ENCODE results near the gene GBX1. TPM values are rescaled to one million over a fixed set of nuclear protein-coding genes. Genes with fewer than 3 reads are reported as not detected.

GBX1 gene
- total RNA-seq, 2 experiments from 2014 or later: not detected

GRCh38 chr7:151116603-151117440 is 50.7 kb downstream of the GBX1 start:
- TF ChIP-seq, protein P1, sequence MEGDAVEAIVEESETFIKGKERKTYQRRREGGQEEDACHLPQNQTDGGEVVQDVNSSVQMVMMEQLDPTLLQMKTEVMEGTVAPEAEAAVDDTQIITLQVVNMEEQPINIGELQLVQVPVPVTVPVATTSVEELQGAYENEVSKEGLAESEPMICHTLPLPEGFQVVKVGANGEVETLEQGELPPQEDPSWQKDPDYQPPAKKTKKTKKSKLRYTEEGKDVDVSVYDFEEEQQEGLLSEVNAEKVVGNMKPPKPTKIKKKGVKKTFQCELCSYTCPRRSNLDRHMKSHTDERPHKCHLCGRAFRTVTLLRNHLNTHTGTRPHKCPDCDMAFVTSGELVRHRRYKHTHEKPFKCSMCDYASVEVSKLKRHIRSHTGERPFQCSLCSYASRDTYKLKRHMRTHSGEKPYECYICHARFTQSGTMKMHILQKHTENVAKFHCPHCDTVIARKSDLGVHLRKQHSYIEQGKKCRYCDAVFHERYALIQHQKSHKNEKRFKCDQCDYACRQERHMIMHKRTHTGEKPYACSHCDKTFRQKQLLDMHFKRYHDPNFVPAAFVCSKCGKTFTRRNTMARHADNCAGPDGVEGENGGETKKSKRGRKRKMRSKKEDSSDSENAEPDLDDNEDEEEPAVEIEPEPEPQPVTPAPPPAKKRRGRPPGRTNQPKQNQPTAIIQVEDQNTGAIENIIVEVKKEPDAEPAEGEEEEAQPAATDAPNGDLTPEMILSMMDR (conservative IDR thresholded peaks at IDR 0.05; ENCODE audit: low read length): no peak
- no peak for TF ChIP-seq EZH2phosphoT487 (IDR thresholded peaks at IDR 0.05; ENCODE audit: borderline replicate concordance, low read depth, low read length)
- Histone ChIP-seq H3K36me3 (ENCODE audit: insufficient read depth, low read length) (no peaks in the 10 kb centered on the region), H3K4me1 (ENCODE audit: insufficient read depth, low read length, poor library complexity, severe bottlenecking) (no peaks in the 10 kb centered on the region), H3K4me3 (ENCODE audit: low read depth, low read length, poor library complexity, severe bottlenecking) (no peak overlapping the region), H3K9me3 (ENCODE audit: low read length) (no peaks in the 10 kb centered on the region), H3K4me2 (ENCODE audit: low read length) (no peak overlapping the region), H3K9me2 (ENCODE audit: insufficient read depth, low read length) (no peaks in the 10 kb centered on the region), H3K27ac (ENCODE audit: low read depth, low read length, poor library complexity, severe bottlenecking) (no peak overlapping the region), H3K79me2 (ENCODE audit: insufficient read depth, low read depth, low read length) (no peaks in the 10 kb centered on the region), H2AFZ (ENCODE audit: low read length) (no peak overlapping the region), H4K20me1 (ENCODE audit: insufficient read depth, low read length) (no peaks in the 10 kb centered on the region)
- CTCF ChIA-PET (ENCODE audit: unreplicated experiment): no interaction called here
- intact Hi-C loops (cut with micrococcal nuclease; ENCODE audit: unreplicated experiment): loop anchor here (10.0 kb wide), 1 partner anchor 222 kb away; no protein-coding TSS in a partner anchor
- POLR2A ChIA-PET: interaction anchor here (0.6 kb wide), 1 partner anchor 151 kb away, joined by 6 read pairs; no protein-coding TSS in a partner anchor
- no peak for DNase-seq (ENCODE audit: low spot score)
- no TSS peak for BruUV-seq (replicated peaks)

GRCh38 chr7:151115836-151116418 is 51.6 kb downstream of the GBX1 start:
- intact Hi-C loops (cut with micrococcal nuclease; ENCODE audit: unreplicated experiment): loop anchor here (10.0 kb wide), 1 partner anchor 221 kb away; no protein-coding TSS in a partner anchor
- Histone ChIP-seq H3K4me3 (ENCODE audit: low read depth, low read length, poor library complexity, severe bottlenecking) (no peak overlapping the region), H3K36me3 (ENCODE audit: insufficient read depth, low read length) (no peaks in the 10 kb centered on the region), H4K20me1 (ENCODE audit: insufficient read depth, low read length) (no peaks in the 10 kb centered on the region), H3K27ac (ENCODE audit: low read depth, low read length, poor library complexity, severe bottlenecking) (no peak overlapping the region), H2AFZ (ENCODE audit: low read length) (no peak overlapping the region), H3K79me2 (ENCODE audit: insufficient read depth, low read depth, low read length) (no peaks in the 10 kb centered on the region), H3K9me2 (ENCODE audit: insufficient read depth, low read length) (no peaks in the 10 kb centered on the region), H3K4me1 (ENCODE audit: insufficient read depth, low read length, poor library complexity, severe bottlenecking) (no peaks in the 10 kb centered on the region), H3K9me3 (ENCODE audit: low read length) (no peaks in the 10 kb centered on the region), H3K4me2 (ENCODE audit: low read length) (no peak overlapping the region)
- ChIA-PET CTCF (ENCODE audit: unreplicated experiment) (no interaction called here), POLR2A (no interaction called here)
- no TSS peak for BruUV-seq (replicated peaks)
- no peak for DNase-seq (ENCODE audit: low spot score)
- TF ChIP-seq, protein P1 (conservative IDR thresholded peaks at IDR 0.05; ENCODE audit: low read length): no peak

Data from OCI-LY7 (cell line).